ENCODE data around the gene SHROOM3.

The SHROOM3 gene

DNA sequence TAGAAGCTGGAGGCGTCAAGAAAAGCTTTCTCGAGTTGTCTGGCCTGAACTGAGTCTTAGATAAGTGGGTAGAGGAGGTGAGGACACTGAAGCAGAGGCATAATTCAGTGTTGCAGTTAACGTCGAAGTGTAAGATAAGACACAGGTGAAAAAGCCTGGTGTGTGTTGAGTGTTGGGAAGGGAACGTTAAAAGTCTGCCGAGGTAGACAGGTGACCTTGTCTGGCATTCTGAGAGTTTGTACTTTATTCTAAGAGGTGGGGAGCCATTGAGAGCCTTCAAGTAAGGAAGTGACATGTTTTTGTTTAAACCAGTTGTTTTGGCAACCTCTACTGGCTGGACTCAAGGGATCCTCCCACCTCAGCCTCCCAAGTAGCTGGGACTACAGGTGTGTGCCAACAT is 219.1 kb downstream of the SHROOM3 start:
- no peak for DNase-seq (ENCODE audit: extremely low read depth in 1 of 2, low read depth in 1 of 2)

DNA sequence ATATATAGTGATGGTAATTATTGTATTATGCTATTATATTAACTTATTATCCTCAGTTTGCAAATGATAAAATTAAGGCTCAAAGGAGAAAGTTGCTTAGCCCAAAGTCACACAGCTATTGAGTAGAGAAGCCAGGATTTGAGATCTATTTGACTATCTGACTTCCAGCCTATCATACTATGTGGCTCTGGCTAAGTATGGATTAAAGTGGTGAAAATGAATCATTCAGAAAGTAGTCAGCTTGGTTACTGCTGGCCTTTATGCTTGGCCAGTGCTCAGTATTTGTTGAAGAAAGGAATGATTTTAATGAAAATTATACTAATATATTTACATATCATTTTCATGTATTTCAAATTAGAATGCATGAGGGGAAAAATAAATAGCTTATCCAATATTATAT is 219.8 kb downstream of the SHROOM3 start:
- DNase-seq (ENCODE audit: extremely low read depth in 1 of 2, low read depth in 1 of 2), result no peak

- no peak for DNase-seq (ENCODE audit: extremely low read depth in 1 of 2, low read depth in 1 of 2)
Observed at GRCh38 chr4:76655566-76656479, 220.8 kb downstream of the SHROOM3 start.

DNA sequence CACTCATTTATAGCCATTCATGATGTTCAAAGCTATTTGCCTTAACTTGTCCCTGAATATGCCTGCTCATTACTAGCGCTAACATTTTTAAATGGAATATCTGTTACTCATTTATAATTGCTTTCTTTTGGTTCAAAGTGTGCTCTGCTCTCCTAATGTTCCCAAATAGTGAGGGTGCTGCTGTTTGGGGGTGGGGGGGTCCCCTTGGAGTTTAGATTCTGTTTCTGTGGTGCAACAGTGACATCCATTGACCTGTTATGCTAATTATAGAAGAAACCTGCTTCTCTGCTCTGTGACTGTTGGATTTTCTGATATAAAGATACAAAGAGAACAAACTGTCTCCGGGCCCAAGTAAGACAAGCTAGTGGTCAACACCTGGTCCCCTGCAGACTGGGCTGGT is 222.4 kb downstream of the SHROOM3 start:
- no peak for DNase-seq (ENCODE audit: extremely low read depth in 1 of 2, low read depth in 1 of 2)

- DNase-seq (ENCODE audit: extremely low read depth in 1 of 2, low read depth in 1 of 2), result no peak
Observed at GRCh38 chr4:76658231-76659102, 223.4 kb downstream of the SHROOM3 start.

- no peak for DNase-seq (ENCODE audit: extremely low read depth in 1 of 2, low read depth in 1 of 2)
Observed at GRCh38 chr4:76659103-76659490, 224.1 kb downstream of the SHROOM3 start.

GRCh38 chr4:76663824-76664223 is 228.8 kb downstream of the SHROOM3 start:
- DNase-seq (ENCODE audit: extremely low read depth in 1 of 2, low read depth in 1 of 2), result no peak

GRCh38 chr4:76665153-76665552 is 230.1 kb downstream of the SHROOM3 start:
- no peak for DNase-seq (ENCODE audit: extremely low read depth in 1 of 2, low read depth in 1 of 2)

DNA sequence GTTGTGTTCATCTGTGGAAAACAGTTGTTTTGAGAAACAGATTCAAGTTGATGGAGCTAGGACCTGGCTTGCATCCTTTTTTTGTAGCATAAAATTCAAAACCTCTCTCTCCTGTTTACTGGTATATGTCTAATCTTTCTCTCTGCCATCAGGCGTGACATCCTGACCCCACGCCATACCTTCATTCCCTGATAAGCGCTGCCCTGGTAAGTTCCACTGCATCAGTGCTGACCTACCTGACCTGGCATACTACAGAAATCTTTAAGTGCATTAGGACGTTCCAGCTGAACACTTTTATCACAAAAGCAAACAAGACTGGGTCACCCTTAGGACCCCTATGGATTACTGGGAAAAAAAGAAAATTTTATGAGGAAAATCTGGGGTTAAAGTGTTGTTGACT is 230.7 kb downstream of the SHROOM3 start:
- DNase-seq (ENCODE audit: extremely low read depth in 1 of 2, low read depth in 1 of 2), result no peak

- DNase-seq (ENCODE audit: extremely low read depth in 1 of 2, low read depth in 1 of 2), result no peak
Observed at GRCh38 chr4:76666944-76667532, 232.0 kb downstream of the SHROOM3 start.

- DNase-seq (ENCODE audit: extremely low read depth in 1 of 2, low read depth in 1 of 2), result no peak
Observed at GRCh38 chr4:76670631-76671030, 235.6 kb downstream of the SHROOM3 start.

GRCh38 chr4:76673362-76673761 is 238.3 kb downstream of the SHROOM3 start:
- no peak for DNase-seq (ENCODE audit: extremely low read depth in 1 of 2, low read depth in 1 of 2)

- DNase-seq (ENCODE audit: extremely low read depth in 1 of 2, low read depth in 1 of 2), result no peak
Observed at GRCh38 chr4:76674983-76675382, 240.0 kb downstream of the SHROOM3 start.

- DNase-seq (ENCODE audit: extremely low read depth in 1 of 2, low read depth in 1 of 2), result no peak
Observed at GRCh38 chr4:76677571-76678326, 242.7 kb downstream of the SHROOM3 start.

- DNase-seq (ENCODE audit: extremely low read depth in 1 of 2, low read depth in 1 of 2), result no peak
Observed at GRCh38 chr4:76679691-76680090, 244.7 kb downstream of the SHROOM3 start.

DNA sequence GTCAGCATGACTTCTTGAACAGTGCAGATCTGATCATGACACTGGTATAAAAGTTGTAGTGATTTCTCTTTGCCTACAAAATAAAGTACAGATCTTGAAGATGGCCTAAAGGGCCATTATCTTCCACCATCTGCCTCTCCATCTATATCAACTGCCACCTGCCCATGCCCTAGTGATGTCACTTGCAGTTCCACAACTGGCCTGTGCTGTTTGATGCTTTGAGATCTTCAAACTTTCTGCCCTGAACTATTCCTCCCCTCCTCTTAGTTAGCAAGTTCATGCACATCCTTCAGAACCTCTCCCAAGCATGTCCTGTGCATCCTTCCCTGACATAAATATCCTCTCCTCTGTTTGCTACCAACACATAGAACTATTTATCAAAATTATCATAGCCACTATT is 245.9 kb downstream of the SHROOM3 start:
- no peak for DNase-seq (ENCODE audit: extremely low read depth in 1 of 2, low read depth in 1 of 2)

GRCh38 chr4:76681996-76682395 is 247.0 kb downstream of the SHROOM3 start:
- DNase-seq (ENCODE audit: extremely low read depth in 1 of 2, low read depth in 1 of 2), result no peak

DNA sequence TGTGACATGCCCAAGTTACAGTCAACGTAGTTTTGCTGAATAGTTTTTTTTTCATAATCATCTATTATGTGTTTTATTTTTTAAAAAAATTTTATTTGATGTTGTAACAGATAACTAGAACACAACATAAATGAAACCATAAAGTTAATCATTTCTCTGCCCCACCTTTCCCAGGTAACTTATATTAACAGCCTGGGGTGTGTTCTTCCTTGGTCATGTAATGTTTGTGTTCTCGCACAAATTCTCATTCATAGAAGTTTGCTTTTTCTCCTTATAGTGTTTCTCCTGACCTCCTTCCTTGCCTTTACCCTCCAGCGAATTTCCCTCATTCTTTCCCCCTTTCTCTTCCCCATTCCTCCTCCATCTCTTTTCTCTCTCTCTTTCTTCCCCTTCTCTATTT is 248.1 kb downstream of the SHROOM3 start:
- DNase-seq (ENCODE audit: extremely low read depth in 1 of 2, low read depth in 1 of 2), result no peak

GRCh38 chr4:76687746-76688448 is 252.9 kb downstream of the SHROOM3 start:
- DNase-seq (ENCODE audit: extremely low read depth in 1 of 2, low read depth in 1 of 2), result no peak

DNA sequence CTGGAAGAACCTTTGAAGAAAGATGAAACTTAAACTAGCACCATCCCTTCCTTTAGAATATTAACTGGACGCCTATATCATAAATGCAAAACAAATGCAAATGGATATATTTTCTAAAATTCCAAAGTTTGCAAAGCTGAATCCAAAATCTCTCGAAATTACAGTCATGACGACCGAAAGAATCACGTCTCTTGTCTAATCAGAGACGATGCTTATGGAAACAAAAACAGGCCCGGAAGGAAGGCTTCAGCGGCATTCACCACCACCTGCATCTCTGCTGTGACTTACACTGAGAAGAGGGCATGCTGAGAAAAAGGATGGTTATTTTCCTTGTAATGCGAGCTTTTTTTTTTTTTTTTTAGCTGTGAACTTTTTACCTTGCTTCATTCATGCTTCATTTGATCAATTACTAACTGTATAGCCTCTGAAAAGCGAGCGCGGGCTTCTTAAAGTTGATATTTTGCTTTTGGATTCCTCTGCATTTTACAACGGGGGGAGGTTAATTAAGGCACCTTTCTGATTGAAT is 253.7 kb downstream of the SHROOM3 start:
- no peak for DNase-seq (ENCODE audit: extremely low read depth in 1 of 2, low read depth in 1 of 2)

All from activated CD8-positive, alpha-beta memory T cell treated with anti-CD3 and anti-CD28 coated beads for 1 hour (primary cell).